ENCODE data around the gene CDH5. TPM values are rescaled to one million over a fixed set of nuclear protein-coding genes. Genes with fewer than 3 reads are reported as not detected.
A peak's percentile ranks its signal among the peaks of the same experiment; 100 is the strongest.

CDH5 gene
- total RNA-seq, 1 donor from 2014 or later, result 0.63 TPM

- no peak for DNase-seq (ENCODE audit: low read depth)
- no peak for TF ChIP-seq CTCF (conservative IDR thresholded peaks at IDR 0.05; ENCODE audit: low read depth, low read length)
- no peak overlapping the region for H3K4me3 ChIP-seq (ENCODE audit: low read depth, low read length)
Measured at GRCh38 chr16:66354034-66354909, 12.2 kb upstream of the CDH5 start.

GRCh38 chr16:66355526-66355925 is 11.0 kb upstream of the CDH5 start:
- no peak for DNase-seq (ENCODE audit: low read depth)
- no peak for TF ChIP-seq CTCF (conservative IDR thresholded peaks at IDR 0.05; ENCODE audit: low read depth, low read length)

GRCh38 chr16:66357523-66357928 is 9.0 kb upstream of the CDH5 start:
- TF ChIP-seq CTCF (conservative IDR thresholded peaks at IDR 0.05; ENCODE audit: low read depth, low read length), result peak; percentile 79
- DNase-seq (ENCODE audit: low read depth), result peak; percentile 18
- no peak overlapping the region for H3K4me3 ChIP-seq (ENCODE audit: low read depth, low read length)

More at GRCh38 chr16:66355526-66355925, 11.0 kb upstream of the CDH5 start:
- H3K4me3 ChIP-seq (ENCODE audit: low read depth, low read length), result no peak overlapping the region

GRCh38 chr16:66358231-66358630 is 8.3 kb upstream of the CDH5 start:
- no peak for DNase-seq (ENCODE audit: low read depth)
- no peak for TF ChIP-seq CTCF (conservative IDR thresholded peaks at IDR 0.05; ENCODE audit: low read depth, low read length)
- no peak overlapping the region for H3K4me3 ChIP-seq (ENCODE audit: low read depth, low read length)

- no peak overlapping the region for H3K4me3 ChIP-seq (ENCODE audit: low read depth, low read length)
- DNase-seq (ENCODE audit: low read depth), result no peak
- no peak for TF ChIP-seq CTCF (conservative IDR thresholded peaks at IDR 0.05; ENCODE audit: low read depth, low read length)
Measured at GRCh38 chr16:66359012-66359411, 7.5 kb upstream of the CDH5 start.

GRCh38 chr16:66359811-66360608 is 6.5 kb upstream of the CDH5 start:
- no peak for DNase-seq (ENCODE audit: low read depth)

More at GRCh38 chr16:66359811-66360608, 6.5 kb upstream of the CDH5 start:
- no peak overlapping the region for H3K4me3 ChIP-seq (ENCODE audit: low read depth, low read length)
- TF ChIP-seq CTCF (conservative IDR thresholded peaks at IDR 0.05; ENCODE audit: low read depth, low read length), result no peak

All from epithelial cell of proximal tubule (primary cell).